Esophagus mucosa (tissue), 1 donor: ENCODE results near the gene SLX4. TPM values are rescaled to one million over a fixed set of nuclear protein-coding genes. Genes with fewer than 3 reads are reported as not detected.

Source experiments
- ATAC-seq: fragments of 200-7000 bp; cut with Tn5 transposase; one replicate; pipeline ENCODE4 v1.9.1; 2020
- total RNA-seq: library from RNA; stranded (reverse); gene quantifications from one replicate; pipeline ENCODE4 v1.2.4, GENCODE V29; 2023
- donor health status: DM: yes; HTN: yes; CAD: no.

SLX4 gene
- total RNA-seq, 1 donor from 2014 or later = 4.0 TPM

- no peak for ATAC-seq
Measured at GRCh38 chr16:3553138-3553923, 58.1 kb downstream of the SLX4 start.

DNA sequence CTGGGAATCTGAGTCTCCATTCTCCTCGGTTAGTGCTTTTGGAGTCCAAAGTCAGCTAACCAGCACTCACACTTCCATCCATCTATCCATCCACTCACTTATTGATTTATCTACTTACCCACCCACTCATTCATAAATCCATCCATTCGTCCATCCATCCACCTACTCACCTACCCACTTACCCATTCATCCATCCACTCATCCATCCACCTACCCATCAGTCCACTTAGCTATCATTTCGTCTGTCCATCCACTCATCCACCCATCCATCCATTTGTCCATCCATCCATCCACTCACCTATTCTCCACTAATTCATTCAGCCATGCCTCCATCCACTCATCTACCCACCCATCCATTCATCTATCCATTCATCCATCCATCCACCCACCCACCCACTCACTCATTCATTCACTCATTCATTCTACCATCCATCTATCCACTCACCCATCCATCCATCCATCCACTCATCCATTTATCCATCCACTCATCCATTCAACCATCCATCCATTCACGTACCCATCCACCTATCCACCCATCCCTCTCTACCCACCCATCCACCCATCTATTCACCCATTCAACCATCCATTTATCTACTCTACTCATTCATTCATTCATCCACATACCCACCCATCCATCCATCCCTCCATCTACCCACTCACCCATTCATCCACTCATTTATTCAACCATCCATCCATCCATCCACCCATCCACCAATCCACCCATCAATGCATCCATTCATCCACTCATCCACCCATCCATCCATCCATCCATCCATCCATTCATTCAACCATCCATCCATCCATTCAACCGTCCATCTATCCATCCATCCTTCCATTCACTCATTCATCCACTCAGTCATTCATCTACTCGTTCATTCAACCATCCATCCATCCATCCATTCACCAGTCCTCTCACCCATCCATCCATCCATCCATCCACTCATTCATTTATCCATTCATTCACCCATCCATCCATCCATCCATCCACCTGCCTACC is 60.3 kb downstream of the SLX4 start:
- ATAC-seq = no peak

DNA sequence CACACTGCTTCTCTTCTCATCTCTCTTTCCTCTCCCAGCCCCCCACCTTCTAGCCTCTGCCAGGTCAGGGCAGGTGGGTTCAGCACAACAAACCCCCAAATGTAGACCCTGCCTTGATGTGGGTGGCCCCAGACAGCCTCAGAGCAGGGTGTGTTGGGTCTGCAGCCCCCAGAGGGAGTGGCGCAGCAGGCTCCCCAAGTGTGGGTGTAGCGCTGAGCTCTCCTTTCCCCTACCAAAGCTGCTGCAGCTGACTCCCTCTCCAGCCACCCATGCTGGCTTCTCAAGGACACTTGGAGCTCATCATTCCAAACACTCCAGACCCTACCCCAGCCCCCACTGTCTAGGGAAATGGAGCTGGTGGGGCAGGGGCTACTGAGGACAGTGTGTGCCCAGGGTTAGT is 61.5 kb downstream of the SLX4 start:
- no peak for ATAC-seq

DNA sequence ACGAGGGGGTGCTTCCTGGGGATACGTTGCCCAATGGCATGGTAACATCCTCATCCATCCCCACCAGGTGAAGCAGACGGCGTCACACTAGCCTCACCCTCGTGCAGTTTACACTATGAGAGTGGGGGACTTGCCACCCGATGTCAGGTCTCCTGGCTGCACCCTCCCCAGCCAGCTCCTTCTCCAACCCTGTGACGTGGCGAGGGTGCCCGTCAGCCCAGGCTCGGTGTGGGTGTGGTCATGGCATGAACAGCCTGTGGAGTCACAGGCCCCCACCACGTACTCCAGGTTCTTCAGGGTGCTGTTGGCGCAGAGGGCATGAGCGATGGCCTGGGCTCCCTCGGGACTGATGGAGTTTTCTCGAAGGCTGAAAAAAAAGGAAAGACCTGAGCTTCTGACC is 62.5 kb downstream of the SLX4 start:
- peak; percentile 8 for ATAC-seq

DNA sequence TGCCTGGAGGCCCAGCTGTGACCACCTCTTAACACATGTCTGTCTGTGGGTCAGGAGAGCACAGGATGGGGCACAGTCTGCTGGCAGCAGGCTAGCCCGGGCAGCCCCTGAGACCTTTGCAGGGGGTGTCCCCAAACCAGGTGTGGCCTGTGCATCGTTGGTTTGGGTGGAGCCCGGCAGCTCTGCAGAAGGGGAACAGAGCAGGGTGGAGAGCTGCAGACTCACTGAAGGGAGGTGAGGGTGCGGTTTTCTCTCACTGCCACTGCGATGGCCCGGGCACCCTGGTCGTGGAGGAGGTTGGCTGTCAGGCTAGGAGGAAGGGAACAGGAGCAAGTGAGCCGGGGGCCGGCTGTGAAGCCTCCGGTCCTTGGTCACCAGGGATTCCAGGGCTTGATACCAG is 63.0 kb downstream of the SLX4 start:
- peak; percentile 47 for ATAC-seq

- no peak for ATAC-seq
Measured at GRCh38 chr16:3546986-3547682, 64.3 kb downstream of the SLX4 start.

GRCh38 chr16:3542601-3543373 is 68.6 kb downstream of the SLX4 start:
- peak; percentile 31 for ATAC-seq

DNA sequence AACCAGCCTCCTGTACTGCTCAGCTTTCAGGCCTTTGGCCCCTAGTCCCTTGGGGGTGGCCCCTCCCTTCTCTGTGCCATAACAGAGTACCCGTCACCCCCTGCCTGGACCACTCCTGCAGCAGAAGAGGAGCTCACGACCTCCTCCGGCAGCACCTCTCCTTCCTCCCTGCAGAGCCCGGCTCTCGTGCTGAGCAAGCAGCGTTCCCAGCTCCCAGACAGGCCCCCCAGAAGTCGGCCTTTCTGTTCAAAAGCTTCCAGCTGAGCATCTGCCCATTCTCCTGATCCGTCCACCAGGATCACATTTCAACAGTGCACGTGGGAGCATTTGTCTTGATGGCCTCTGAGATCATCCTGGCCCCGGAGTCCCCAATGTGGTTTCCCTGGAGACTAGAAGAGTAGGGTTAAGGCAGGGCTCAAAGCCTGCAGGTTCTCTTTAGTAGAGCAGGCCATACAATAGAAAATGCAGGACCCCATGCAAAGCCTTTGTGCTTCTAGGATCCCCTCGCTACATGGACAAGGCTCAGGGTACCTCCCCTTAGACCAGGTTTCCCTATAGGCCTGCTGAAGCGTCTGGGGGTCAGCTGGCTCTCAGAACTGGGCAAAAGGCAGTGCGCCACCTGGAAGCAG is 69.8 kb downstream of the SLX4 start:
- ATAC-seq = no peak

GRCh38 chr16:3538222-3538621 is 73.2 kb downstream of the SLX4 start:
- no peak for ATAC-seq

GRCh38 chr16:3536851-3537250 is 74.6 kb downstream of the SLX4 start:
- no peak for ATAC-seq

DNA sequence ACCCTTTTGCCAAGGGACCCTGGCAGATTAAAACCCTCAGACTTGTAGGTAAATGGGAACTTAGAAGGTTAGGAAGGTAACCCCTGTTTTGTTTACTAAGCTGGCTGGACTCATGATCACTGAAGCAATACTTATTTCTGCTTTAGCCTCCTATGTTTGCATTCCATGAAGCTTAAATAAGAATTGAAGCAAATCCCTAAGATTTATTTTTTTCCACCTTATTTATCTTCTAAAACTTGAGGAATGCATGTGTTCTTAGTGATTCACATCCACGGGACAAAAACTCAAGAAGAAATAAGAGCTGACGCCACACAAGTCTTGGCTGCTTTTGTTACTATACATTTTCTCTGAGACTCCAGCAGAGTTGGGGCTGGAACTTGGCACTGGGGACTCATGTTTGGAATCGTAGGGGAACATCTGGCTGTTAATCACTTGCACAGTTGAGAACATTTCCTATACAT is 75.1 kb downstream of the SLX4 start:
- ATAC-seq = no peak

DNA sequence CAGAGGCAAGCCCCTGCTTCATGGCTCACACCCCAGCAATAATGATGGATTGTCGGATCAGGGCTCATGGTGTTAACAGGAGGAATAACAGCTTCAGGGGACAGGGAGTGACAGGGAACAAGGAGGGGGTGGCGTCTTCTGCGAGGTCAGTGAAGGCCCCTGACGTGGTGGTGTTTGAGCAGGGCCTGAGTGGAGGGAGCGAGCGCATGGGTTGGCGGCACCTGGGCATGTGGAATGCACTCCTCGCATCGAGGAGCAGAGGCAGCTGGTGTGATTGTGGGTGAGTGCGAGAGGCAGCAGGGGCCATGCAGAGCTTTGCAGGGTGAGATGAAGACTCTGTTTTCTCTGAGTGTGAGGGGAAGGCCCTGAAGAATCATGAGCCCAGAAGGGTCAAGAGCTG is 77.3 kb downstream of the SLX4 start:
- no peak for ATAC-seq

DNA sequence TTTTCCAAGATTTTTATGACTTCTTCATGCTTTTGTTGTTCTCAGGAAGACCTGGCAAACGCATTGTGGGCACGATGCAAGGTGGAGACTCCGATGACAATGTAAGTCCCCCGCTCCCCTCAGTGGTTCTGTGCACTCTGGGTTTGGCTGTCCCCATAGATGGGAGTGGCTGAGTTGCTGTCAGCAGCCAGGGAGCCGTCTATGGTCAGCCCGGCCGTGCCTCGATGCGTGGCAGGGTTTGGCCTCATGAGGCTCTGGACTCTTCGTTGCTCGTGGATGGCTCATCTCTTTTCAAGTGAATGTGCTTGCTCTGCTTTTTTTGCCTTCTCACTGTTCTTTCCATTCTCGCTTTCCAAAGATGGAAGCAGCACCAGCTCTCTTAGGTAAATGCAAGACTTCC is 78.7 kb downstream of the SLX4 start:
- no peak for ATAC-seq

Other genes starting within 250 kb of the SLX4 start
- 5.8 TPM for gene ZSCAN32, start 210.6 kb downstream of the SLX4 start, total RNA-seq
- 4.0 TPM for gene ZNF174, start 210.4 kb downstream of the SLX4 start, total RNA-seq
- gene ZNF597, start 168.1 kb downstream of the SLX4 start, total RNA-seq = 1.00 TPM
- gene NAA60, start 167.9 kb downstream of the SLX4 start, total RNA-seq = 24.5 TPM
- gene C16orf90, start 116.1 kb downstream of the SLX4 start, total RNA-seq = not detected
- 8.0 TPM for gene CLUAP1, start 110.6 kb downstream of the SLX4 start, total RNA-seq
- gene NLRC3, start 34.2 kb downstream of the SLX4 start, total RNA-seq = 0.48 TPM
- 7.9 TPM for gene DNASE1, start 43.1 kb upstream of the SLX4 start, total RNA-seq
- 131 TPM for gene TRAP1, start 105.9 kb upstream of the SLX4 start, total RNA-seq